Heart right ventricle (tissue), 16 donors: ENCODE data around the gene LTBP1. TPM values are rescaled to one million over a fixed set of nuclear protein-coding genes. Genes with fewer than 3 reads are reported as not detected.

ENCODE experiments used
- ATAC-seq, 8 donors: fragments of 200-7000 bp; cut with Tn5 transposase; one replicate each; pipeline ENCODE4 v1.9.1; 2020; ENCODE audit warnings: mild to moderate bottlenecking in 8 of 8, moderate library complexity in 8 of 8, moderate number of reproducible peaks in 1 of 8
- DNase-seq, 2 donors: peaks; one replicate each; pipeline ENCODE4 v3.0.0-alpha.2; 2020
- H3K27ac ChIP-seq, 10 donors: fragments of 200-600 bp; sonication (generic) in 2 of 10; one replicate each; pipeline versions ENCODE4 v1.5.0 to v1.8.0; 2020 to 2022; ENCODE audit warnings: mild to moderate bottlenecking in 3 of 10
- H3K27me3 ChIP-seq, 7 donors: fragments of 200-600 bp; one replicate each; pipeline ENCODE4 v1.8.0; 2021 to 2022; ENCODE audit warnings: mild to moderate bottlenecking in 2 of 7
- H3K36me3 ChIP-seq, 9 donors: fragments of 200-600 bp; sonication (generic) in 1 of 9; one replicate each; pipeline versions ENCODE4 v1.5.0 to v1.8.0; 2020 to 2022; ENCODE audit warnings: mild to moderate bottlenecking in 2 of 9
- H3K4me1 ChIP-seq, 9 donors: fragments of 200-600 bp; sonication (generic) in 1 of 9; one replicate each; pipeline versions ENCODE4 v1.5.0 to v1.8.0; 2020 to 2022; ENCODE audit warnings: mild to moderate bottlenecking in 4 of 9
- H3K4me3 ChIP-seq, 10 donors: fragments of 200-600 bp; sonication (generic) in 2 of 10; one replicate each; pipeline versions ENCODE4 v1.5.0 to v1.8.0; 2020 to 2022; ENCODE audit warnings: mild to moderate bottlenecking in 7 of 10, moderate library complexity in 2 of 10
- H3K9me3 ChIP-seq, 11 donors: fragments of 200-600 bp in 10 of 11; sonication (generic) in 2 of 11; one replicate each; pipeline versions ENCODE4 v1.5.0 to v1.8.0; 2013 to 2022; ENCODE audit warnings: mild to moderate bottlenecking in 2 of 11, control low read depth in 1 of 11, moderate library complexity in 1 of 11
- WGBS, 2 donors: extraction: QIAGEN DNeasy Blood & Tissue Kit; methylation state at CpG; one replicate each; pipeline ENCODE4 v1.1.7; 2013; ENCODE audit warnings: inconsistent platforms in 1 of 2; 5-methylcytosine and 5-hydroxymethylcytosine counted together
- intact Hi-C, 10 donors: fragments of 100-400 bp; cut with DNase I; formaldehyde crosslinking; loops; one replicate each; pipeline versions ENCODE4 v1.11.1 to v1.14.2; 2022
- polyA plus RNA-seq, 2 donors: library from polyadenylated mRNA; stranded (reverse); fragments of 200-250 nt; gene quantifications; one replicate each; pipeline ENCODE4 v1.2.3, GENCODE V29; 2013
- total RNA-seq, 10 donors: library from RNA; stranded (reverse); fragmentation: NEBNext Ultra II Directional in 3 of 10; extraction: Animal tissue kit (Norgen Biotek cat#: 25700) in 3 of 10; gene quantifications; one replicate each; pipeline versions ENCODE4 v1.2.1 to v1.2.4, GENCODE V29; 2021 to 2023
- TF ChIP-seq, protein P1 (sequence below), 9 donors: fragments of 200-600 bp; sonication (generic) in 2 of 9; IDR thresholded peaks; one replicate each; pipeline versions ENCODE4 v1.5.0 to v1.8.0; 2021 to 2022; ENCODE audit warnings: antibody characterized with exemption in 9 of 9, mild to moderate bottlenecking in 5 of 9, moderate library complexity in 1 of 9
- donor health status: Arrhythmogenic right ventricular cardiomyopathy.
- donor health status: ischemic (EF 13 %, LVEDD 7.1; RV severe dilation, severe dysfunction).
- donor health status: healthy with polysubstance abuse.
- donor health status: DM: no; HTN: yes; CAD: no.
- donor health status: DM: no; HTN: no; CAD: no.
- donor health status: ischemic (EF 25% LVEDD 6.9; RV normal size, moderate dysfunction).
- donor health status: ischemic (EF 25% LVEDD 5.7; RV mildly dilated, moderate dysfunction).
- donor health status: healthy.
- donor health status: DM: yes; HTN: yes; CAD: no.
- donor health status: Ischemic cardiomyopathy.
- donor health status: ischemic (EF 35%, LVEDD 5.7; RV mildly dilated, moderate dysfunction).
- donor health status: nonischemic (EF 11% LVEDD 7.7; RV severe dilation, severe dysfunction).
- donor health status: DM: yes; HTN: yes; CAD: no.
- donor health status: PGD.
- donor health status: ischemic (EF 29% LVEDD 5.4; RV normal size, mild dysfunction).
- donor health status: nonischemic (EF 23%, LVEDD 6.1; RV moderate dilation, normal function).

Gene LTBP1
- total and polyA plus RNA-seq, 12 donors = 22.4 to 164 (median 84.3) TPM

DNA sequence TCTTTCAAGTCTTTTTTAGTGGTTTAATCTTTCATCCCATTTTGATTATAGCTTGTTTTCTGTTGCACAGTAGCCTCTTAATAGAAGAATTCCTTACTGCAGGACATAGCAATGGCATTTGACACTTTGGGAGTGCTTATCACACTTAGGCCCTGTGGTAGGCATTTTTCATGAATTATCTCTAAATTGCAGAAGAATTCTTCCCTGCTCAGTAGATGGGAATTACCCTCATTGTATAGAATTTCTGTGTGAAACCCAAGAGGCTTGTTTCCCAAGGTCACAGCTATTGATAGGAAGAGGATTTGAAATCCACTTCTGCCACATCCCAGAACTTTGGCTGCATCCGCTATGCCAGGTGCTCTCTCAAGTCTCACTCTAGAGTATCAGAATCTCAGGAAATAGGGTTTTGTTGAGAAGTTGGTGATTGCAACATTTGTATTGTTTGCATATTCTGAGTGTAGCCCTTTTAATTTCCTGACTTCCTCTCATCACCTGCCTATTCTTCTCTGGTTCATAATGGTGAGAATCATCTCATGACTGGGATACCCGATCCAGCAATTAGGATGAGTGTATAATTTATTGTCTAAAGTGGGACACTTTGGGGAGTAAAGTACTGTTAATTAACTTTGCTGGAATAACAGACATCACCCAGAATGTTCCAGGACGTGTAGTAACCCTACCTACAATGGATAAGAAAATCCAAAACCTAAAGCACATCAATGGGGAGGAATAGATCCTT lies 274.5 kb downstream of the LTBP1 start:
- TF ChIP-seq, protein P1, sequence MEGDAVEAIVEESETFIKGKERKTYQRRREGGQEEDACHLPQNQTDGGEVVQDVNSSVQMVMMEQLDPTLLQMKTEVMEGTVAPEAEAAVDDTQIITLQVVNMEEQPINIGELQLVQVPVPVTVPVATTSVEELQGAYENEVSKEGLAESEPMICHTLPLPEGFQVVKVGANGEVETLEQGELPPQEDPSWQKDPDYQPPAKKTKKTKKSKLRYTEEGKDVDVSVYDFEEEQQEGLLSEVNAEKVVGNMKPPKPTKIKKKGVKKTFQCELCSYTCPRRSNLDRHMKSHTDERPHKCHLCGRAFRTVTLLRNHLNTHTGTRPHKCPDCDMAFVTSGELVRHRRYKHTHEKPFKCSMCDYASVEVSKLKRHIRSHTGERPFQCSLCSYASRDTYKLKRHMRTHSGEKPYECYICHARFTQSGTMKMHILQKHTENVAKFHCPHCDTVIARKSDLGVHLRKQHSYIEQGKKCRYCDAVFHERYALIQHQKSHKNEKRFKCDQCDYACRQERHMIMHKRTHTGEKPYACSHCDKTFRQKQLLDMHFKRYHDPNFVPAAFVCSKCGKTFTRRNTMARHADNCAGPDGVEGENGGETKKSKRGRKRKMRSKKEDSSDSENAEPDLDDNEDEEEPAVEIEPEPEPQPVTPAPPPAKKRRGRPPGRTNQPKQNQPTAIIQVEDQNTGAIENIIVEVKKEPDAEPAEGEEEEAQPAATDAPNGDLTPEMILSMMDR (IDR thresholded peaks at IDR 0.05) = no peak
- DNase-seq (no peak), ATAC-seq (no peak)
- Histone ChIP-seq H3K36me3 (peaks cover 0 to 42% (median 0%) of the 10 kb centered on the region in 9 donors), H3K4me1 (peaks cover 0 to 32% (median 26%) of the 10 kb centered on the region in 9 donors), H3K27ac (peak overlapping the region in 1 of 10 donors; percentile 49), H3K9me3 (no peaks in the 10 kb centered on the region), H3K4me3 (no peak overlapping the region), H3K27me3 (no peaks in the 10 kb centered on the region)
- intact Hi-C loops = no loop called here
- 82 to 87% methylated on average over 3 of the region's 3 CpGs for WGBS, 2 donors

DNA sequence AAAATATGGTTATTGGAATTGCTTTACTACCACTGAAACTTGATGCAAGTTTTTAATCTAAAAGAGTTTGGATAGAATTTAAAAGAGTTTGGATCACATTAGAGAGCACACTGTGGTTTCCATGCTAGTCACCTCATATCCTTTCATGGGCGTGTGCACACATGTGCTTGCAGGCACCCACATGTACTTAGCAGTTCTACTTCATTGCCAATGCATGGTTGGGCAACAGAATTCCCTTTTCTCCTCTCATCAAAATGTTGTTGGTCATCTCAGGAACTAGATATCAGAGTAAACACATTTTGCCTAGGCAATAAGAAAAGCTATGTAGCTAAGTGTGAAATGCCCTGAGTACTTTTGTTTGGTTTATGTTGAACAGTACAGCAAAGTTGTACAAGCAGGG lies 275.6 kb downstream of the LTBP1 start:
- no peak for ATAC-seq
- no peak for DNase-seq
- H3K36me3 ChIP-seq = peaks cover 0 to 42% (median 0%) of the 10 kb centered on the region in 9 donors
- no peak overlapping the region for H3K27ac ChIP-seq
- no peak overlapping the region for H3K4me3 ChIP-seq
- 96 to 100% methylated on average over 1 of the region's 1 CpG for WGBS, 2 donors
- intact Hi-C loops = no loop called here
- no peaks in the 10 kb centered on the region for H3K27me3 ChIP-seq
- TF ChIP-seq, protein P1 (IDR thresholded peaks at IDR 0.05) = no peak
- H3K4me1 ChIP-seq = peaks cover 0 to 21% (median 15%) of the 10 kb centered on the region in 9 donors
- H3K9me3 ChIP-seq = no peaks in the 10 kb centered on the region

DNA sequence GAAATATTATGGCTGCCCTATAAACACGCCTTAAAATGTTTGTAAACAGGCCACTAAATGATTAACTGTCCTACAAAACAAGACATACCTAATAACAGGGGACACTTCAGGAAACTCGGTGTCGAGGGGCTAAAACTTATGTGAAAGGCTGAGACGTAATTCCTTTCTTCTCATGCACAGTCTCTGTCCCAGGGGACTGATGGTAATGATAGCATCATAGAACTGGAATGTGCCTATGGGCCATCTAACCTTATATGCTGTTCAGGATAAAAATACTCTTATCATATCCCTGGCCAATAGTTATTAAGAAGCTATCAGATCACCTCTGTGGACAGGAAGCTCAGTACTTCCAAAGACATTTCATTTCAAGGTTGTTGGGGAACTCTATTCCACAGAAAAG lies 277.1 kb downstream of the LTBP1 start:
- Histone ChIP-seq H3K27me3 (no peaks in the 10 kb centered on the region), H3K27ac (no peak overlapping the region), H3K9me3 (no peaks in the 10 kb centered on the region), H3K4me1 (peaks cover 0 to 21% (median 9%) of the 10 kb centered on the region in 9 donors), H3K4me3 (no peak overlapping the region), H3K36me3 (peaks cover 0 to 42% (median 0%) of the 10 kb centered on the region in 9 donors)
- ATAC-seq = no peak
- 77 to 79% methylated on average over 4 of the region's 4 CpGs for WGBS, 2 donors
- no peak for DNase-seq
- TF ChIP-seq, protein P1 (IDR thresholded peaks at IDR 0.05) = no peak
- intact Hi-C loops = no loop called here

DNA sequence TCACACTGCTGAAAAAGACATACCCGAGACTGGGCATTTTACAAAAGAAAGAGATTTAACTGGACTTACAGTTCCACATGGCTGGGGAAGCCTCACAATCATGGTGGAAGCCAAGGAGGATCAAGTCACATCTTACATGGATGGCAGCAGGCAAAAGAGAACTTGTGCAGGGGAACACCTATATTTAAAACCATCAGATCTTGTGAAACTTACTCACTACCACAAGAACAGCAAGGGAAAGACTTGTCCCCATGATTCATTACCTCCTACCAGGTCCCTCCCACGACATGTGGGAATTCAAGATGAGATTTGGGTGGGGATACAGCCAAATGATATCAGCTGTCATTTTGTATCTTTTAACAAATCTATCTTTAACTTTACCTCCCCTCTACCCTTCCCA lies 278.6 kb downstream of the LTBP1 start:
- no peak overlapping the region for H3K4me3 ChIP-seq

More for the DNA sequence above, 278.6 kb downstream of the LTBP1 start:
- Histone ChIP-seq H3K4me1 (peaks cover 0 to 10% (median 6%) of the 10 kb centered on the region in 9 donors), H3K9me3 (no peaks in the 10 kb centered on the region), H3K27me3 (no peaks in the 10 kb centered on the region), H3K27ac (no peak overlapping the region), H3K36me3 (peaks cover 0 to 42% (median 0%) of the 10 kb centered on the region in 9 donors)
- TF ChIP-seq, protein P1 (IDR thresholded peaks at IDR 0.05) = no peak
- 90 to 95% methylated on average over 2 of the region's 2 CpGs for WGBS, 2 donors
- intact Hi-C loops = no loop called here
- DNase-seq = no peak
- no peak for ATAC-seq
